ENCODE measurements around the gene CASQ1. TPM values are rescaled to one million over a fixed set of nuclear protein-coding genes. Genes with fewer than 3 reads are reported as not detected.

The CASQ1 gene
- total RNA-seq, 1 donor, result 0.36 TPM

DNA sequence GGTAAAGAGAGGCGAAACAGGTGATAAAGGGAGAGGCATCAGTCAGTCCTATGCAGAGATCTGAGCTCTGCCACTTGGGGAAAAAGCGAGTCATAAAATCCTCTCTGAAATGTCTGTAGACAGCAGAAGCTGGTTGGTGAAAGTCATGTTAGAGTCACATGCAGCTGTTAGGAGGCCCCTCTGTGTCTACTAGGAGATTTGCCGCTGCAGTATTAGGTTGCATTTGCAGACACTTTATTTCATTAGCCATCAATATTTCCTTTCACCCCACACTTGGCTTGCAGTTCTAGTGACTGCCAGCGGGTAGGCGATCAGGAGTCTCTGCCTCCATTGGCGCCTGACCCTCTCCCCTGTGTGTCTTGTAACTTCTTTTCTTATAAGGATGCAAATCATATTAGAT is 22.8 kb upstream of the CASQ1 start:
- H3K9me3 ChIP-seq (ENCODE audit: low read depth, low read length), result no peaks in the 10 kb centered on the region
- H3K27ac ChIP-seq (ENCODE audit: low read depth, low read length), result no peak overlapping the region
- TF ChIP-seq, protein P1, sequence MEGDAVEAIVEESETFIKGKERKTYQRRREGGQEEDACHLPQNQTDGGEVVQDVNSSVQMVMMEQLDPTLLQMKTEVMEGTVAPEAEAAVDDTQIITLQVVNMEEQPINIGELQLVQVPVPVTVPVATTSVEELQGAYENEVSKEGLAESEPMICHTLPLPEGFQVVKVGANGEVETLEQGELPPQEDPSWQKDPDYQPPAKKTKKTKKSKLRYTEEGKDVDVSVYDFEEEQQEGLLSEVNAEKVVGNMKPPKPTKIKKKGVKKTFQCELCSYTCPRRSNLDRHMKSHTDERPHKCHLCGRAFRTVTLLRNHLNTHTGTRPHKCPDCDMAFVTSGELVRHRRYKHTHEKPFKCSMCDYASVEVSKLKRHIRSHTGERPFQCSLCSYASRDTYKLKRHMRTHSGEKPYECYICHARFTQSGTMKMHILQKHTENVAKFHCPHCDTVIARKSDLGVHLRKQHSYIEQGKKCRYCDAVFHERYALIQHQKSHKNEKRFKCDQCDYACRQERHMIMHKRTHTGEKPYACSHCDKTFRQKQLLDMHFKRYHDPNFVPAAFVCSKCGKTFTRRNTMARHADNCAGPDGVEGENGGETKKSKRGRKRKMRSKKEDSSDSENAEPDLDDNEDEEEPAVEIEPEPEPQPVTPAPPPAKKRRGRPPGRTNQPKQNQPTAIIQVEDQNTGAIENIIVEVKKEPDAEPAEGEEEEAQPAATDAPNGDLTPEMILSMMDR (IDR thresholded peaks at IDR 0.05; ENCODE audit: extremely low read depth, low read depth, low read length), result no peak
- H3K4me1 ChIP-seq (ENCODE audit: insufficient read depth, low read length), result peaks cover 33% of the 10 kb centered on the region
- H2AFZ ChIP-seq (ENCODE audit: low read length), result no peak overlapping the region
- no peak overlapping the region for H3K4me2 ChIP-seq (ENCODE audit: insufficient read depth, low read length)
- no peaks in the 10 kb centered on the region for H4K20me1 ChIP-seq (ENCODE audit: insufficient read depth, low read length)
- DNase-seq (ENCODE audit: insufficient read length, low spot score, missing footprints), result peak; percentile 37
- no peaks in the 10 kb centered on the region for H3K36me3 ChIP-seq (ENCODE audit: insufficient read depth, low read length)
- no peak overlapping the region for H3K4me3 ChIP-seq (ENCODE audit: insufficient read depth, low read length)
- peaks cover 11% of the 10 kb centered on the region for H3K27me3 ChIP-seq (ENCODE audit: insufficient read depth, low read length)
- no peaks in the 10 kb centered on the region for H3K79me2 ChIP-seq (ENCODE audit: insufficient read depth, low read length)

DNA sequence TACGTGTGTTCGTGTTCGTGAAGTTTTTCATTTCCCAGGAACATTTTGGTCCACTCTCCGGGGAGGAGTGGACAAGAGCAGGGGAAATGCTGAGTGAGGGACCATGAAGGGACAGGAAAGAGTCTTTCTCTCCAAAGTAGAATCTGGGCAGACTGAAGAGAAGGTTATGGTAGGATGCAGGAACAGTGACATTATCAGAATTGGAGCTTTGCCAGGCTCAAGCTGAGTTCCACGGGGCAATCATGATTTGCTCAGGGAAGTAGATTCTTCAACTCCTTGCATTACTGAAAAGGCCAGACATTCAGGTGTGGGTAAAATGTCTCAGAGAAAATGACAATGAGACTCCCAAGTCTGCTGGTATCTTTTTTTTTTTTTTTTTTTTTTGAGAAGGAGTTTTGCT is 22.4 kb upstream of the CASQ1 start:
- H3K4me1 ChIP-seq (ENCODE audit: insufficient read depth, low read length), result peaks cover 33% of the 10 kb centered on the region
- peaks cover 11% of the 10 kb centered on the region for H3K27me3 ChIP-seq (ENCODE audit: insufficient read depth, low read length)
- H4K20me1 ChIP-seq (ENCODE audit: insufficient read depth, low read length), result no peaks in the 10 kb centered on the region
- H3K9me3 ChIP-seq (ENCODE audit: low read depth, low read length), result no peaks in the 10 kb centered on the region
- TF ChIP-seq, protein P1 (IDR thresholded peaks at IDR 0.05; ENCODE audit: extremely low read depth, low read depth, low read length), result no peak
- no peak overlapping the region for H3K4me2 ChIP-seq (ENCODE audit: insufficient read depth, low read length)
- no peak overlapping the region for H3K4me3 ChIP-seq (ENCODE audit: insufficient read depth, low read length)
- H3K36me3 ChIP-seq (ENCODE audit: insufficient read depth, low read length), result no peaks in the 10 kb centered on the region
- H3K27ac ChIP-seq (ENCODE audit: low read depth, low read length), result no peak overlapping the region
- DNase-seq (ENCODE audit: insufficient read length, low spot score, missing footprints), result no peak
- no peak overlapping the region for H2AFZ ChIP-seq (ENCODE audit: low read length)
- H3K79me2 ChIP-seq (ENCODE audit: insufficient read depth, low read length), result no peaks in the 10 kb centered on the region

- Histone ChIP-seq H2AFZ (ENCODE audit: low read length) (peak overlapping the region; percentile 69), H3K4me1 (ENCODE audit: insufficient read depth, low read length) (peaks cover 33% of the 10 kb centered on the region), H3K79me2 (ENCODE audit: insufficient read depth, low read length) (no peaks in the 10 kb centered on the region), H3K36me3 (ENCODE audit: insufficient read depth, low read length) (no peaks in the 10 kb centered on the region), H3K9me3 (ENCODE audit: low read depth, low read length) (no peaks in the 10 kb centered on the region), H3K27ac (ENCODE audit: low read depth, low read length) (no peak overlapping the region), H3K4me3 (ENCODE audit: insufficient read depth, low read length) (no peak overlapping the region), H3K27me3 (ENCODE audit: insufficient read depth, low read length) (peaks cover 18% of the 10 kb centered on the region), H4K20me1 (ENCODE audit: insufficient read depth, low read length) (no peaks in the 10 kb centered on the region), H3K4me2 (ENCODE audit: insufficient read depth, low read length) (peak overlapping the region; percentile 37)
- TF ChIP-seq, protein P1 (IDR thresholded peaks at IDR 0.05; ENCODE audit: extremely low read depth, low read depth, low read length), result no peak
- peak; percentile 80 for DNase-seq (ENCODE audit: insufficient read length, low spot score, missing footprints)
Observed at GRCh38 chr1:160168609-160169369, 21.6 kb upstream of the CASQ1 start.

DNA sequence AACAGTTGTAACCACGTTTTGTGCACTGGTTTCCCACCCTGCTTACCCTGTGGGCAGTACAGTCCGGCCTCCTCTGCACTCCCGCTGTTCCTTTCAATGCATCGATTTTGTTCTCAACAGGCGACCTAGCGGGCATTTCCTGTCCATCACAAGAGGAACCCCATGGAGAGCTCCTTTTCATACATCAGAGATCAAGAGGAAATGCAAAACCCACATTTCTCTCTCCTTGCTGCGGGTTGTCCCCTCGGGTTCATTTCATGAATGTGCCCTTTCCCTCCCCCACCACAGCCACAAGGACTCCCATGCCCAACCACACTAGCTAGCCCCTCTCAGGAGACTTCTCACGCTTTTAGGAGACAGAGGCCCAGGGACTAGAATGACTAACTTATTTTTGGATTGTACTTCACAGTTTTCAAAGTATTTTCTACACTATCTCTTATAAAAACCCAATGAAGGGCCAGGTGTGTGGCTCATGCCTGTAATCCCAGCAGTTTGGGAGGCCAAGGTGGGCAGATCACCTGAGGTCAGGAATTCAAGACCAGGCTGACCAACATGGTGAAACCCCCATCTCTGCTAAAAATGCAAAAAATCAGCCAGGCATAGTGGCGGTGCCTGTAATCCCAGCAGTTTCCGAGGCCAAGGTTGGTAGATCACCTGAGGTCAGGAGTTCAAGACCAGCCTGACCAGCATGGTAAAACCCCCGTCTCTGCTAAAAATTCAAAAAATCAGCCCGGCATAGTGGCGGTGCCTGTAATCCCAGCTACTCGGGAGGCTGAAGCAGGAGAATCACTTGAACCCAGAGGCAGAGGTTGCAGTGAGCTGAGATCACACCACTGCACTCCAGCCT is 20.6 kb upstream of the CASQ1 start:
- H3K79me2 ChIP-seq (ENCODE audit: insufficient read depth, low read length), result no peaks in the 10 kb centered on the region
- no peak overlapping the region for H3K4me3 ChIP-seq (ENCODE audit: insufficient read depth, low read length)
- H4K20me1 ChIP-seq (ENCODE audit: insufficient read depth, low read length), result no peaks in the 10 kb centered on the region
- peaks cover 33% of the 10 kb centered on the region for H3K4me1 ChIP-seq (ENCODE audit: insufficient read depth, low read length)
- peak overlapping the region; percentile 37 for H3K4me2 ChIP-seq (ENCODE audit: insufficient read depth, low read length)
- peak overlapping the region; percentile 68 for H2AFZ ChIP-seq (ENCODE audit: low read length)
- H3K9me3 ChIP-seq (ENCODE audit: low read depth, low read length), result no peaks in the 10 kb centered on the region
- no peaks in the 10 kb centered on the region for H3K36me3 ChIP-seq (ENCODE audit: insufficient read depth, low read length)
- peaks cover 24% of the 10 kb centered on the region for H3K27me3 ChIP-seq (ENCODE audit: insufficient read depth, low read length)
- no peak overlapping the region for H3K27ac ChIP-seq (ENCODE audit: low read depth, low read length)
- TF ChIP-seq, protein P1 (IDR thresholded peaks at IDR 0.05; ENCODE audit: extremely low read depth, low read depth, low read length), result no peak
- DNase-seq (ENCODE audit: insufficient read length, low spot score, missing footprints), result no peak
